ENCODE results near the gene NT5M. TPM values are rescaled to one million over a fixed set of nuclear protein-coding genes. Genes with fewer than 3 reads are reported as not detected.

The NT5M gene
- total RNA-seq, 2 donors from 2014 or later, result 0.92 TPM; not detected in 1

DNA sequence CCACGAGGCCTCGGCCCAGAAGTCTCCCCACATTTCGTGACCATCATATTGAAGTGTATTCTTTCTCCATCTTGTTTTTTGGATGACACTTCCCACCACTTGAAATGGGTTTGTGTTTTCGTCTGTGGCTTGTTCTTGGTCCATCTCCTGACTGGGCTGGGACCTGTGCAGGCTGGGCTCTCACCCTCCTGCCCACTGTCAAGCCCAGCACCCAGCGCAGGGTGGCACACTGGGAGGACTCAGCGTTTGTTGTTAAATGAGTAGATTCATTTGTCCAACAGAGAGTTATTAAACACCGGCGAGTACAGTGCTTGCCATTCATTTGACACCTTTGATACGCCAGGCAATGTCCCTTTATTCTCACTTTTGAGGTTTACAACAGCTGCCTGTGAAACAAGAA, 22.6 kb downstream of the NT5M start:
- H3K27ac ChIP-seq, result no peak overlapping the region
- TF ChIP-seq, protein P1, sequence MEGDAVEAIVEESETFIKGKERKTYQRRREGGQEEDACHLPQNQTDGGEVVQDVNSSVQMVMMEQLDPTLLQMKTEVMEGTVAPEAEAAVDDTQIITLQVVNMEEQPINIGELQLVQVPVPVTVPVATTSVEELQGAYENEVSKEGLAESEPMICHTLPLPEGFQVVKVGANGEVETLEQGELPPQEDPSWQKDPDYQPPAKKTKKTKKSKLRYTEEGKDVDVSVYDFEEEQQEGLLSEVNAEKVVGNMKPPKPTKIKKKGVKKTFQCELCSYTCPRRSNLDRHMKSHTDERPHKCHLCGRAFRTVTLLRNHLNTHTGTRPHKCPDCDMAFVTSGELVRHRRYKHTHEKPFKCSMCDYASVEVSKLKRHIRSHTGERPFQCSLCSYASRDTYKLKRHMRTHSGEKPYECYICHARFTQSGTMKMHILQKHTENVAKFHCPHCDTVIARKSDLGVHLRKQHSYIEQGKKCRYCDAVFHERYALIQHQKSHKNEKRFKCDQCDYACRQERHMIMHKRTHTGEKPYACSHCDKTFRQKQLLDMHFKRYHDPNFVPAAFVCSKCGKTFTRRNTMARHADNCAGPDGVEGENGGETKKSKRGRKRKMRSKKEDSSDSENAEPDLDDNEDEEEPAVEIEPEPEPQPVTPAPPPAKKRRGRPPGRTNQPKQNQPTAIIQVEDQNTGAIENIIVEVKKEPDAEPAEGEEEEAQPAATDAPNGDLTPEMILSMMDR (IDR thresholded peaks at IDR 0.05), result no peak
- DNase-seq (ENCODE audit: low spot score), result no peak
- H3K9me3 ChIP-seq, result no peaks in the 10 kb centered on the region
- H3K36me3 ChIP-seq, result no peaks in the 10 kb centered on the region
- no peak for ATAC-seq (ENCODE audit: insufficient number of reproducible peaks, low FRiP score, low read depth)
- no peaks in the 10 kb centered on the region for H3K27me3 ChIP-seq (replicated peaks; ENCODE audit: insufficient read depth)
- no peak overlapping the region for H3K4me3 ChIP-seq
- no peaks in the 10 kb centered on the region for H3K4me1 ChIP-seq (ENCODE audit: control insufficient read depth in 1 of 2, low read depth in 2 of 2)

DNA sequence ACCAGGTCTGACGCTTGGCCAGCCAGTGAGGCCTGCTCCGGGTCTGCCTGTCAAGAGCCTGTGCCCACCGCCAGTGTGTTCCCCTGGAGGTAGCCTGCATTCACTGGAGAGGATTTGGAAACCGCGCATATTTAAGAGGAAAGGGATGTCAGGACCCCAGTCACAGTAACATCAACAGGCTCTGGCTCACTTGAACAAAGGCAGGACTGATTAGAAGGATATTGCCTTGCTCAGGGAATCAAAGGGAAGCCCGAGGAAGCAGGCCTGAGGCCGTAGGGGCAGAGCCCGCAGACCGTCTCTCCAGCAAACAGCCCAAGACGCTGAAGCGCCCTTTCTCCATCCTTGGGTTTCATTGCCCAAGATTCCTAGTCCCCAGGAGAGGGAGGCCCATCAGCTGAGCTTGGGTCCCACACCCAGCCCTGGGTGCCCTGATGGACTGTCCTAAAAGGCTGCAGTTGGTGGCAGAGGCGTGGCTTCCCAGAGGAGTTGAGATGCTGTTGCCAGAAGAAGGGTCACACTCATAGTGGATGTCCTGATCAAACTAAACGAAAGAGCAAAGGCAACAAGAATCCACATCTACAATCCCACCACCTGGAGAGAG, 23.2 kb downstream of the NT5M start:
- Histone ChIP-seq H3K27ac (no peak overlapping the region), H3K27me3 (replicated peaks; ENCODE audit: insufficient read depth) (no peaks in the 10 kb centered on the region), H3K4me1 (ENCODE audit: control insufficient read depth in 1 of 2, low read depth in 2 of 2) (no peaks in the 10 kb centered on the region), H3K9me3 (no peaks in the 10 kb centered on the region), H3K36me3 (no peaks in the 10 kb centered on the region), H3K4me3 (no peak overlapping the region)
- TF ChIP-seq, protein P1 (IDR thresholded peaks at IDR 0.05), result no peak
- DNase-seq (ENCODE audit: low spot score), result no peak
- no peak for ATAC-seq (ENCODE audit: insufficient number of reproducible peaks, low FRiP score, low read depth)

DNA sequence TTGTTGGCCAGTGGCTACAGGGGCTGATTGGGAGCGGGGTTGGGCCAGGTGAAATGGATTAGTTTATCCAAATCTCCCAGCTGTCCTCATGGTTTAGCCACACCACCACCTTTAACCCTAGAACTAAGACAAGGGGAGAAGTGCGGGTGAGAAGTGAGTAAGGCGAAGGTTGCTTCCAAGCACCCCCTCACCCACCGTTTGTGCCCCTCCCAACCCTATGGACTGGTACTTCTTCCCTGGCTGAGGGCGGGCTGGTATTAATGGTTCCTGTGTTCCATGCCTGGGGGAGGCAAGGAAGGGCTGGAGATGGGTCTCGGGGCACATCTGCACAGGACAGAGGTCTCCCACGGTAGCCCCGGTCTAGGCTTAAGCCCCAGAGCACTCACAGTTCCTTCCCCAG, 25.1 kb downstream of the NT5M start:
- no peak overlapping the region for H3K27ac ChIP-seq
- DNase-seq (ENCODE audit: low spot score) (no peak), ATAC-seq (ENCODE audit: insufficient number of reproducible peaks, low FRiP score, low read depth) (no peak)
- no peak overlapping the region for H3K4me3 ChIP-seq
- TF ChIP-seq, protein P1 (IDR thresholded peaks at IDR 0.05), result no peak
- no peaks in the 10 kb centered on the region for H3K9me3 ChIP-seq
- H3K4me1 ChIP-seq (ENCODE audit: control insufficient read depth in 1 of 2, low read depth in 2 of 2), result no peaks in the 10 kb centered on the region
- H3K27me3 ChIP-seq (replicated peaks; ENCODE audit: insufficient read depth), result no peaks in the 10 kb centered on the region
- H3K36me3 ChIP-seq, result no peaks in the 10 kb centered on the region

DNA sequence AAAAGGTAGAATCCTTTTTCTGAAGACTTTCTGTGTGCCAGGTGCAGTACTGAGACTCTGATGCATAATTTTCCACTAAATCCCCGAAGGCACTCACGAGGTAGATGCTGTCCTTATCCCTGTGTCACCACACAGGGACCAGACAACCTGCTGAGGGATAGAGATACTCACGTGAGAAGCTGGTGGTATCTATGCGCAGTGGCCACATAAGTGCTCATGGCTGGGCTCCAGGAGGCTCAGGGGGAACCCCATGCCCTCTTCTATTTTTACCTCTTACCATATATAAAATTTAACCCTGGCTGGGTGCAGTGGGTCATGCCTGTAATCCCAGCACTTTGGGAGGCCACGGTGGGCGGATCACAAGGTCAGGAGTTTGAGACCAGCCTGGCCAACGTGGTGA, 38.3 kb downstream of the NT5M start:
- H3K4me1 ChIP-seq (ENCODE audit: control insufficient read depth in 1 of 2, low read depth in 2 of 2), result no peaks in the 10 kb centered on the region
- H3K27me3 ChIP-seq (replicated peaks; ENCODE audit: insufficient read depth), result no peaks in the 10 kb centered on the region
- DNase-seq (ENCODE audit: low spot score) (no peak), ATAC-seq (ENCODE audit: insufficient number of reproducible peaks, low FRiP score, low read depth) (no peak)
- no peak overlapping the region for H3K27ac ChIP-seq
- H3K36me3 ChIP-seq, result no peaks in the 10 kb centered on the region
- H3K4me3 ChIP-seq, result no peak overlapping the region
- TF ChIP-seq, protein P1 (IDR thresholded peaks at IDR 0.05), result no peak
- H3K9me3 ChIP-seq, result no peaks in the 10 kb centered on the region

DNA sequence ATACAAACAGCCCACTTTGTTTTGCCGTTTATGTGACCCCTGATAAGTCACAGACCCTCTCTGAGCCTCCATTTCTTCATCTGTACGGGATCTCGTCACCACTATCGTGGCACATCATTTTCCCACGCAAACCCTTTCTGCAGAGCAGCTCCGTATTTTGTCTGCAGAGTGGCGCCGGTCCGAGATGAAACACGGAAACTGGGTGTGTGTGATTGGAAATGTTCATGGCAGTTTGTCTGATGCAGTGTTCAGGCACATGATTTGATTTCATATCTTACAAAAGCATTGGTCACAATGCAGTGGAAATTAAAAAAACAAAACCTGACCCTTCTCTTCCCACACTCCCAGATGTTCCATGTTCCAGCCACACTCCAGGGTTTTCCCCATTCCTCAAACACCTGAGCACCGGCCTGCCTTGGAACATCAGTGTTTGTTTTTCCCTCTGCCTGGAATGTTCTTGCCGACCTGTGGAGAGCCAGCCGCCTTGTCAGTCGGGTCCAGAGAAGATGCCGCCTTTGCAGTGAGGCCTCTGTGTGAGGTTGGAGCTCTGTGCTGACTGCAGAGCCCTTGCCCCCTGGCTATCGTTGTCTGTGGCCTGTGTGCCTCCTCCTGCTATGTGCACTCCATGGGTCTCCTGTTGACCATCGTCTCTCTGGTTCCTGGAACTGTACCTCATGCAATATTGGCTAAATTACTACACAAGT, 39.2 kb downstream of the NT5M start:
- Histone ChIP-seq H3K4me1 (ENCODE audit: control insufficient read depth in 1 of 2, low read depth in 2 of 2) (no peaks in the 10 kb centered on the region), H3K27me3 (replicated peaks; ENCODE audit: insufficient read depth) (no peaks in the 10 kb centered on the region), H3K36me3 (no peaks in the 10 kb centered on the region), H3K9me3 (no peaks in the 10 kb centered on the region), H3K27ac (no peak overlapping the region), H3K4me3 (no peak overlapping the region)
- no peak for ATAC-seq (ENCODE audit: insufficient number of reproducible peaks, low FRiP score, low read depth)
- TF ChIP-seq, protein P1 (IDR thresholded peaks at IDR 0.05), result no peak
- no peak for DNase-seq (ENCODE audit: low spot score)

Data from thoracic aorta (tissue), 2 donors.